Measurements from ENCODE around the gene LRRC56. TPM values are rescaled to one million over a fixed set of nuclear protein-coding genes. Genes with fewer than 3 reads are reported as not detected.

Gene LRRC56
- total and polyA plus RNA-seq, 2 experiments from 2014 or later: 0.73 to 0.87 TPM

DNA sequence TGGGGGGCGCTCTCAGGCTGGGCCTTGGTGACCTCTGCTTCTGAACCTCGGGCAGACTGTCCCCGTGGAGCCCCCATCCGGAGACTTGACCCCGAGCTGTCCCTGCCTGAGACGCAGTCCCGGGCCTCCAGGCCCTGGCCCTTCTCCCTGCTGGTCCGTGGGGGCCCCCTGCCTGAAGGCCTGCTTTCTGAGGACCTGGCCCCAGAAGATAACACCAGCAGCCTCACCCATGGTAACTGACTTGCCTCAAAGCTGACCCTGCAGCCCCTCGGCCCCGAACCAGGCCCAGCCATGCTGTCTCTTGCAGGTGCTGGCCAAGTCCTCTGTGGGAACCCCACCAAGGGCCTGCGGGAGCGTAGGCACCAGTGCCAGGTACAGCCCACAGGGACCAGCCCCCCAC is 14.3 kb downstream of the LRRC56 start:
- no peaks in the 10 kb centered on the region for H3K36me3 Mint-ChIP-seq (ENCODE audit: low read depth)
- H3K27ac Mint-ChIP-seq: no peak overlapping the region
- TF ChIP-seq, protein P1, sequence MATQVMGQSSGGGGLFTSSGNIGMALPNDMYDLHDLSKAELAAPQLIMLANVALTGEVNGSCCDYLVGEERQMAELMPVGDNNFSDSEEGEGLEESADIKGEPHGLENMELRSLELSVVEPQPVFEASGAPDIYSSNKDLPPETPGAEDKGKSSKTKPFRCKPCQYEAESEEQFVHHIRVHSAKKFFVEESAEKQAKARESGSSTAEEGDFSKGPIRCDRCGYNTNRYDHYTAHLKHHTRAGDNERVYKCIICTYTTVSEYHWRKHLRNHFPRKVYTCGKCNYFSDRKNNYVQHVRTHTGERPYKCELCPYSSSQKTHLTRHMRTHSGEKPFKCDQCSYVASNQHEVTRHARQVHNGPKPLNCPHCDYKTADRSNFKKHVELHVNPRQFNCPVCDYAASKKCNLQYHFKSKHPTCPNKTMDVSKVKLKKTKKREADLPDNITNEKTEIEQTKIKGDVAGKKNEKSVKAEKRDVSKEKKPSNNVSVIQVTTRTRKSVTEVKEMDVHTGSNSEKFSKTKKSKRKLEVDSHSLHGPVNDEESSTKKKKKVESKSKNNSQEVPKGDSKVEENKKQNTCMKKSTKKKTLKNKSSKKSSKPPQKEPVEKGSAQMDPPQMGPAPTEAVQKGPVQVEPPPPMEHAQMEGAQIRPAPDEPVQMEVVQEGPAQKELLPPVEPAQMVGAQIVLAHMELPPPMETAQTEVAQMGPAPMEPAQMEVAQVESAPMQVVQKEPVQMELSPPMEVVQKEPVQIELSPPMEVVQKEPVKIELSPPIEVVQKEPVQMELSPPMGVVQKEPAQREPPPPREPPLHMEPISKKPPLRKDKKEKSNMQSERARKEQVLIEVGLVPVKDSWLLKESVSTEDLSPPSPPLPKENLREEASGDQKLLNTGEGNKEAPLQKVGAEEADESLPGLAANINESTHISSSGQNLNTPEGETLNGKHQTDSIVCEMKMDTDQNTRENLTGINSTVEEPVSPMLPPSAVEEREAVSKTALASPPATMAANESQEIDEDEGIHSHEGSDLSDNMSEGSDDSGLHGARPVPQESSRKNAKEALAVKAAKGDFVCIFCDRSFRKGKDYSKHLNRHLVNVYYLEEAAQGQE (IDR thresholded peaks at IDR 0.05; ENCODE audit: unreplicated experiment): no peak
- TF ChIP-seq EZH2phosphoT487 (IDR thresholded peaks at IDR 0.05; ENCODE audit: unreplicated experiment) (no peak), POLR2AphosphoS5 (IDR thresholded peaks at IDR 0.05; ENCODE audit: low read depth) (no peak), ZNF331 (CRISPR knock-in tag; IDR thresholded peaks at IDR 0.05; ENCODE audit: low read depth) (no peak), JUNB (IDR thresholded peaks at IDR 0.05; ENCODE audit: unreplicated experiment) (no peak), NANOG (IDR thresholded peaks at IDR 0.05; ENCODE audit: borderline replicate concordance) (no peak), CREB1 (CRISPR knock-in tag; IDR thresholded peaks at IDR 0.05; ENCODE audit: low read depth) (no peak), STAT1 (IDR thresholded peaks at IDR 0.05; ENCODE audit: unreplicated experiment) (no peak), EZH2 (IDR thresholded peaks at IDR 0.05; ENCODE audit: low read depth, unreplicated experiment) (no peak), ZNF114 (CRISPR knock-in tag; IDR thresholded peaks at IDR 0.05) (no peak)
- TF ChIP-seq, protein P2, sequence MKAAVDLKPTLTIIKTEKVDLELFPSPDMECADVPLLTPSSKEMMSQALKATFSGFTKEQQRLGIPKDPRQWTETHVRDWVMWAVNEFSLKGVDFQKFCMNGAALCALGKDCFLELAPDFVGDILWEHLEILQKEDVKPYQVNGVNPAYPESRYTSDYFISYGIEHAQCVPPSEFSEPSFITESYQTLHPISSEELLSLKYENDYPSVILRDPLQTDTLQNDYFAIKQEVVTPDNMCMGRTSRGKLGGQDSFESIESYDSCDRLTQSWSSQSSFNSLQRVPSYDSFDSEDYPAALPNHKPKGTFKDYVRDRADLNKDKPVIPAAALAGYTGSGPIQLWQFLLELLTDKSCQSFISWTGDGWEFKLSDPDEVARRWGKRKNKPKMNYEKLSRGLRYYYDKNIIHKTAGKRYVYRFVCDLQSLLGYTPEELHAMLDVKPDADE (IDR thresholded peaks at IDR 0.05): no peak
- TF ChIP-seq, protein P3, sequence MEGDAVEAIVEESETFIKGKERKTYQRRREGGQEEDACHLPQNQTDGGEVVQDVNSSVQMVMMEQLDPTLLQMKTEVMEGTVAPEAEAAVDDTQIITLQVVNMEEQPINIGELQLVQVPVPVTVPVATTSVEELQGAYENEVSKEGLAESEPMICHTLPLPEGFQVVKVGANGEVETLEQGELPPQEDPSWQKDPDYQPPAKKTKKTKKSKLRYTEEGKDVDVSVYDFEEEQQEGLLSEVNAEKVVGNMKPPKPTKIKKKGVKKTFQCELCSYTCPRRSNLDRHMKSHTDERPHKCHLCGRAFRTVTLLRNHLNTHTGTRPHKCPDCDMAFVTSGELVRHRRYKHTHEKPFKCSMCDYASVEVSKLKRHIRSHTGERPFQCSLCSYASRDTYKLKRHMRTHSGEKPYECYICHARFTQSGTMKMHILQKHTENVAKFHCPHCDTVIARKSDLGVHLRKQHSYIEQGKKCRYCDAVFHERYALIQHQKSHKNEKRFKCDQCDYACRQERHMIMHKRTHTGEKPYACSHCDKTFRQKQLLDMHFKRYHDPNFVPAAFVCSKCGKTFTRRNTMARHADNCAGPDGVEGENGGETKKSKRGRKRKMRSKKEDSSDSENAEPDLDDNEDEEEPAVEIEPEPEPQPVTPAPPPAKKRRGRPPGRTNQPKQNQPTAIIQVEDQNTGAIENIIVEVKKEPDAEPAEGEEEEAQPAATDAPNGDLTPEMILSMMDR (conservative IDR thresholded peaks at IDR 0.05; ENCODE audit: low read depth in 2 of 2): no peak
- TF ChIP-seq, protein P4, sequence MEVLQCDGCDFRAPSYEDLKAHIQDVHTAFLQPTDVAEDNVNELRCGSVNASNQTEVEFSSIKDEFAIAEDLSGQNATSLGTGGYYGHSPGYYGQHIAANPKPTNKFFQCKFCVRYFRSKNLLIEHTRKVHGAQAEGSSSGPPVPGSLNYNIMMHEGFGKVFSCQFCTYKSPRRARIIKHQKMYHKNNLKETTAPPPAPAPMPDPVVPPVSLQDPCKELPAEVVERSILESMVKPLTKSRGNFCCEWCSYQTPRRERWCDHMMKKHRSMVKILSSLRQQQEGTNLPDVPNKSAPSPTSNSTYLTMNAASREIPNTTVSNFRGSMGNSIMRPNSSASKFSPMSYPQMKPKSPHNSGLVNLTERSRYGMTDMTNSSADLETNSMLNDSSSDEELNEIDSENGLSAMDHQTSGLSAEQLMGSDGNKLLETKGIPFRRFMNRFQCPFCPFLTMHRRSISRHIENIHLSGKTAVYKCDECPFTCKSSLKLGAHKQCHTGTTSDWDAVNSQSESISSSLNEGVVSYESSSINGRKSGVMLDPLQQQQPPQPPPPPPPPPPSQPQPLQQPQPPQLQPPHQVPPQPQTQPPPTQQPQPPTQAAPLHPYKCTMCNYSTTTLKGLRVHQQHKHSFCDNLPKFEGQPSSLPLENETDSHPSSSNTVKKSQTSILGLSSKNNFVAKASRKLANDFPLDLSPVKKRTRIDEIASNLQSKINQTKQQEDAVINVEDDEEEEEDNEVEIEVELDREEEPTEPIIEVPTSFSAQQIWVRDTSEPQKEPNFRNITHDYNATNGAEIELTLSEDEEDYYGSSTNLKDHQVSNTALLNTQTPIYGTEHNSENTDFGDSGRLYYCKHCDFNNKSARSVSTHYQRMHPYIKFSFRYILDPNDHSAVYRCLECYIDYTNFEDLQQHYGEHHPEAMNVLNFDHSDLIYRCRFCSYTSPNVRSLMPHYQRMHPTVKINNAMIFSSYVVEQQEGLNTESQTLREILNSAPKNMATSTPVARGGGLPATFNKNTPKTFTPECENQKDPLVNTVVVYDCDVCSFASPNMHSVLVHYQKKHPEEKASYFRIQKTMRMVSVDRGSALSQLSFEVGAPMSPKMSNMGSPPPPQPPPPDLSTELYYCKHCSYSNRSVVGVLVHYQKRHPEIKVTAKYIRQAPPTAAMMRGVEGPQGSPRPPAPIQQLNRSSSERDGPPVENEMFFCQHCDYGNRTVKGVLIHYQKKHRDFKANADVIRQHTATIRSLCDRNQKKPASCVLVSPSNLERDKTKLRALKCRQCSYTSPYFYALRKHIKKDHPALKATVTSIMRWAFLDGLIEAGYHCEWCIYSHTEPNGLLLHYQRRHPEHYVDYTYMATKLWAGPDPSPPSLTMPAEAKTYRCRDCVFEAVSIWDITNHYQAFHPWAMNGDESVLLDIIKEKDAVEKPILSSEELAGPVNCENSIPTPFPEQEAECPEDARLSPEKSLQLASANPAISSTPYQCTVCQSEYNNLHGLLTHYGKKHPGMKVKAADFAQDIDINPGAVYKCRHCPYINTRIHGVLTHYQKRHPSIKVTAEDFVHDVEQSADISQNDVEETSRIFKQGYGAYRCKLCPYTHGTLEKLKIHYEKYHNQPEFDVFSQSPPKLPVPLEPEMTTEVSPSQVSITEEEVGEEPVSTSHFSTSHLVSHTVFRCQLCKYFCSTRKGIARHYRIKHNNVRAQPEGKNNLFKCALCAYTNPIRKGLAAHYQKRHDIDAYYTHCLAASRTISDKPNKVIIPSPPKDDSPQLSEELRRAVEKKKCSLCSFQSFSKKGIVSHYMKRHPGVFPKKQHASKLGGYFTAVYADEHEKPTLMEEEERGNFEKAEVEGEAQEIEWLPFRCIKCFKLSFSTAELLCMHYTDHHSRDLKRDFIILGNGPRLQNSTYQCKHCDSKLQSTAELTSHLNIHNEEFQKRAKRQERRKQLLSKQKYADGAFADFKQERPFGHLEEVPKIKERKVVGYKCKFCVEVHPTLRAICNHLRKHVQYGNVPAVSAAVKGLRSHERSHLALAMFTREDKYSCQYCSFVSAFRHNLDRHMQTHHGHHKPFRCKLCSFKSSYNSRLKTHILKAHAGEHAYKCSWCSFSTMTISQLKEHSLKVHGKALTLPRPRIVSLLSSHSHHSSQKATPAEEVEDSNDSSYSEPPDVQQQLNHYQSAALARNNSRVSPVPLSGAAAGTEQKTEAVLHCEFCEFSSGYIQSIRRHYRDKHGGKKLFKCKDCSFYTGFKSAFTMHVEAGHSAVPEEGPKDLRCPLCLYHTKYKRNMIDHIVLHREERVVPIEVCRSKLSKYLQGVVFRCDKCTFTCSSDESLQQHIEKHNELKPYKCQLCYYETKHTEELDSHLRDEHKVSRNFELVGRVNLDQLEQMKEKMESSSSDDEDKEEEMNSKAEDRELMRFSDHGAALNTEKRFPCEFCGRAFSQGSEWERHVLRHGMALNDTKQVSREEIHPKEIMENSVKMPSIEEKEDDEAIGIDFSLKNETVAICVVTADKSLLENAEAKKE (CRISPR knock-in tag; IDR thresholded peaks at IDR 0.05): no peak
- Histone ChIP-seq H3K4me1 (ENCODE audit: insufficient read depth) (peaks cover 3% of the 10 kb centered on the region; the same call in 1 of the 2 replicates), H3K4me3 (no peak overlapping the region), H3K9me2 (ENCODE audit: insufficient read depth) (no peaks in the 10 kb centered on the region), H3K4me2 (no peak overlapping the region), H2AFZ (no peak overlapping the region), H3K79me2 (replicated peaks; ENCODE audit: insufficient read depth) (no peaks in the 10 kb centered on the region), H4K20me1 (replicated peaks; ENCODE audit: insufficient read depth) (no peaks in the 10 kb centered on the region), H3K27me3 (ENCODE audit: insufficient read depth) (peaks cover 12% of the 10 kb centered on the region), H3K36me3 (ENCODE audit: insufficient read depth) (no peaks in the 10 kb centered on the region), H3F3A (replicated peaks; ENCODE audit: low read depth) (0 out of 2 replicates have a peak, but pooled peaks cover 7% of the 10 kb centered on the region), H3K27ac (ENCODE audit: low read depth) (no peak overlapping the region)
- no peak overlapping the region for H3K4me3 Mint-ChIP-seq
- no peak for DNase-seq (ENCODE audit: low spot score)
- H3K27me3 Mint-ChIP-seq (ENCODE audit: insufficient read depth, low read depth, poor library complexity): peaks cover 7% of the 10 kb centered on the region
- no peak for ATAC-seq
- H3K4me1 Mint-ChIP-seq: no peaks in the 10 kb centered on the region; the same call in 2 of the 3 replicates
- H3K9me3 Mint-ChIP-seq: no peaks in the 10 kb centered on the region

Data from GM23338 (cell line).